ENCODE results near the gene TRERF1.
A peak's percentile ranks its signal among the peaks of the same experiment; 100 is the strongest.

The TRERF1 gene

GRCh38 chr6:42185597-42185996 is 266.1 kb downstream of the TRERF1 start:
- no peaks in the 10 kb centered on the region; a peak in 1 of 22 replicates for H3K36me3 ChIP-seq
- no peak overlapping the region for H3K4me2 ChIP-seq
- H3K4me3 ChIP-seq: no peak overlapping the region
- no peaks in the 10 kb centered on the region for H4K20me1 ChIP-seq
- no peak overlapping the region for H3K27ac ChIP-seq
- TF ChIP-seq Cebpa-rat (IDR thresholded peaks at IDR 0.05): no peak
- H3K9me3 ChIP-seq (replicated peaks in 1 of 11): no peaks in the 10 kb centered on the region
- no peak overlapping the region for H3K9ac ChIP-seq
- H3K27me3 ChIP-seq: no peaks in the 10 kb centered on the region
- no peaks in the 10 kb centered on the region; a peak in 1 of 20 replicates for H3K4me1 ChIP-seq

DNA sequence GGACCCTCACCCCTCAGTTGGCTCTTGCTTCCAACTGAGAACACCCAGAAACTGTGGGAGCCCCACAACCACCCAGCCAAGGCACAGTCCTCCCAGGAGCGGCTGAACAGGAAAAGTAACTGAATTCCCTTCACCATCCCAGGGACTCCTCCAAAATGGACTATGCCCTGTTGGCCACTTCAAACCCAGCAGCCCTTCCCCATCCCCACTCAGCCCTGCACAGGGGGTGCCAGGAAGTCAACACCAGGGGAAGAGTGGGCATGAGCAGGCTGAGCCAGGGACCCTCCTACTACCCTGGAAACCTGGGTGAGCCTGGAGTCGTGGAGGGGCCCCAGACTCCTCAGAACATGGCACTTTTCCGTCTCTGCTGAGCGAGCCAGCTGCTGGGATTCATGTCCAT is 267.3 kb downstream of the TRERF1 start:
- H4K20me1 ChIP-seq: no peaks in the 10 kb centered on the region
- no peaks in the 10 kb centered on the region for H3K9me3 ChIP-seq (replicated peaks in 1 of 11)
- H3K27ac ChIP-seq: no peak overlapping the region
- no peak for TF ChIP-seq Cebpa-rat (IDR thresholded peaks at IDR 0.05)
- H3K36me3 ChIP-seq: no peaks in the 10 kb centered on the region; a peak in 1 of 22 replicates
- no peak overlapping the region for H3K4me2 ChIP-seq
- H3K27me3 ChIP-seq: no peaks in the 10 kb centered on the region
- no peak overlapping the region for H3K9ac ChIP-seq
- no peaks in the 10 kb centered on the region; a peak in 1 of 20 replicates for H3K4me1 ChIP-seq
- no peak overlapping the region for H3K4me3 ChIP-seq

GRCh38 chr6:42182101-42182500 is 269.6 kb downstream of the TRERF1 start:
- Histone ChIP-seq H3K27ac (no peak overlapping the region), H3K27me3 (no peaks in the 10 kb centered on the region), H3K9me3 (replicated peaks in 1 of 11) (no peaks in the 10 kb centered on the region), H3K4me2 (no peak overlapping the region), H3K36me3 (no peaks in the 10 kb centered on the region), H3K4me3 (no peak overlapping the region), H3K4me1 (peaks cover 0 to 12% (median 2%) of the 10 kb centered on the region in 10 experiments; a peak in 6 of 20 replicates), H3K9ac (no peak overlapping the region), H4K20me1 (no peaks in the 10 kb centered on the region)
- TF ChIP-seq Cebpa-rat (IDR thresholded peaks at IDR 0.05): no peak

GRCh38 chr6:42179945-42180313 is 271.8 kb downstream of the TRERF1 start:
- Histone ChIP-seq H3K27me3 (no peaks in the 10 kb centered on the region), H3K4me3 (no peak overlapping the region), H4K20me1 (no peaks in the 10 kb centered on the region), H3K4me1 (peaks cover 0 to 12% (median 2%) of the 10 kb centered on the region in 10 experiments; a peak in 6 of 20 replicates), H3K36me3 (no peaks in the 10 kb centered on the region), H3K9ac (no peak overlapping the region), H3K4me2 (no peak overlapping the region), H3K27ac (no peak overlapping the region), H3K9me3 (replicated peaks in 1 of 11) (no peaks in the 10 kb centered on the region)
- TF ChIP-seq Cebpa-rat (IDR thresholded peaks at IDR 0.05): no peak

DNA sequence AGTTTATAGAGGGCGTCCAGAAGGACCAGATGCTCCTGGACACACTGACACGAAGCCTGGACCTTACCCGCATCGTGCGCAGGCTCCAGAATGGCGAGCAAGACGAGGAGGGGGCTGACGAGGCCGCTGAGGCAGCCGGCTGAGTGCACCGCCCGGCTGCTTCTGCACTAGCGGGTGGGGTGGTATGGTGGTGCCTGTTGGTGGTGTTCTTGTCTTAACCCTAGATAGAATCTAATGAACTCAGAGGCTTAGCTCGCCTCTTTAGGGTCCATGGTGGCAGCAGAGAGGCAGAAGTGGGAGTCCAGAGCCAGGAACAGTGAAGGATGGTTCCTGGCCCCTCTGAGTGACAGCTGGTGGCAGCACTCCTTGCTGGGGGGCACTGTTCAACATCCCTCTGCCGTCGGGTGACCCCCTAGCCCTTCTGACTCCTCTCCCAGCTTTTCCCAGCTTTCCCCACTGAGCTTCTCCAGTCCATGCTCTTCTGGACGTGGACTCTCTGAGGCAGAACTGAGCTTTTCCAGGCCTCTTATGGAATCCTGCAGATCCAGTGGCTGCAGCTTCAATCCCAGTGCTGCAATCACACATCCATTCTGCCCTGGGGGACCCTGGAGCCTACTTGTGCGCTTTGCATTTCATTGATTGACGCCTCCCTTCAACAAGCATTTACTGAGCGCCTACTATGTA is 272.3 kb downstream of the TRERF1 start:
- no peak overlapping the region for H3K9ac ChIP-seq
- H4K20me1 ChIP-seq: no peaks in the 10 kb centered on the region
- H3K9me3 ChIP-seq (replicated peaks in 1 of 11): no peaks in the 10 kb centered on the region
- no peak overlapping the region for H3K27ac ChIP-seq
- H3K4me1 ChIP-seq: peaks cover 0 to 12% (median 2%) of the 10 kb centered on the region in 10 experiments; a peak in 6 of 20 replicates
- no peak overlapping the region for H3K4me2 ChIP-seq
- H3K36me3 ChIP-seq: no peaks in the 10 kb centered on the region
- no peak overlapping the region for H3K4me3 ChIP-seq
- no peaks in the 10 kb centered on the region for H3K27me3 ChIP-seq
- TF ChIP-seq Cebpa-rat (IDR thresholded peaks at IDR 0.05): no peak

DNA sequence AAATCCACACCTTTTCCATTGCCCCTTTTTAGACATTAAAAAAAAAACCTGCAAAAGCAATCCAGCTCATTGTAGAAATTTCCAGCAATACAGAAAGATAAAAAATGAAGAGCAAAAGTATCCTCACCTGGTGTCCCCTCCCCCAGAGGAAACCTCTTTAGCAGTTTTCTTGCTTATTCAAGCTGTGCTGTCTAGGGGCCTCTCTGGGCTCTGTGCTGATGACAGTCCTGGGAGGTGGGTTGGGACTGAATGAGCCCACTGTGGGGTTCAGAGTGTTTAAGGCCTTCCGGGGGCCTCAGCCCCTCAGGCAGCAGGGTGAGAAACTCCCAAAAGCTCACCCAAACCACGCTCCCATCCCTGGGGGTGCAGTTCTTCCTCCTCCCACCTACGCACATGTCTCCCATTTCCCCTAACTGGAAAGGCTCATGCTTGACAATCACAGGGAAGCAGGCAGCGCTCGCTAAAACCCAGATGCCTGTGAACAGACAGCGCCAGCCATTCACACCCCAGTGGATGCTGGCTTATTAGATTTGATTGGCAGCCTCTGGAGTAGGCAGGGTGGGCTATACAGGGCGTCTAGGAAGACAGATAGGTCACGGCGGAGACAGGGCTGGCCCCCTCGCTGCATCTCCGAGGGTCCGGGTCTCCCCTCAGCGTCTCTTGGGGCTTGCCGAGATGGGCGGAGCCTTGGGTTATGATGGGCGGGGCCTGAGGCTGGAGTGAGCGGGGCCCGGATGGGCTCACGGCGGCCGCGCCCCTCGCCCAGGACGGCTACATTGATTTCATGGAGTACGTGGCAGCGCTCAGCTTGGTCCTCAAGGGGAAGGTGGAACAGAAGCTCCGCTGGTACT is 274.0 kb downstream of the TRERF1 start:
- Histone ChIP-seq H3K9me3 (replicated peaks in 1 of 11) (no peaks in the 10 kb centered on the region), H3K27ac (no peak overlapping the region), H3K36me3 (no peaks in the 10 kb centered on the region), H4K20me1 (no peaks in the 10 kb centered on the region), H3K4me3 (no peak overlapping the region), H3K4me2 (peak overlapping the region in 4 of 11 experiments; percentile 1 to 31 (median 20); a peak in 7 of 22 replicates), H3K27me3 (no peaks in the 10 kb centered on the region), H3K9ac (no peak overlapping the region), H3K4me1 (peaks cover 0 to 16% (median 4%) of the 10 kb centered on the region in 10 experiments; a peak in 8 of 20 replicates)
- TF ChIP-seq Cebpa-rat (IDR thresholded peaks at IDR 0.05): no peak

- Histone ChIP-seq H3K9ac (no peak overlapping the region), H3K27me3 (no peaks in the 10 kb centered on the region), H4K20me1 (no peaks in the 10 kb centered on the region), H3K4me3 (no peak overlapping the region), H3K9me3 (replicated peaks in 1 of 11) (no peaks in the 10 kb centered on the region), H3K4me1 (peaks cover 0 to 16% (median 4%) of the 10 kb centered on the region in 10 experiments; a peak in 8 of 20 replicates), H3K27ac (no peak overlapping the region), H3K36me3 (no peaks in the 10 kb centered on the region), H3K4me2 (no peak overlapping the region)
- no peak for TF ChIP-seq Cebpa-rat (IDR thresholded peaks at IDR 0.05)
Observed at GRCh38 chr6:42176981-42177380, 274.7 kb downstream of the TRERF1 start.

DNA sequence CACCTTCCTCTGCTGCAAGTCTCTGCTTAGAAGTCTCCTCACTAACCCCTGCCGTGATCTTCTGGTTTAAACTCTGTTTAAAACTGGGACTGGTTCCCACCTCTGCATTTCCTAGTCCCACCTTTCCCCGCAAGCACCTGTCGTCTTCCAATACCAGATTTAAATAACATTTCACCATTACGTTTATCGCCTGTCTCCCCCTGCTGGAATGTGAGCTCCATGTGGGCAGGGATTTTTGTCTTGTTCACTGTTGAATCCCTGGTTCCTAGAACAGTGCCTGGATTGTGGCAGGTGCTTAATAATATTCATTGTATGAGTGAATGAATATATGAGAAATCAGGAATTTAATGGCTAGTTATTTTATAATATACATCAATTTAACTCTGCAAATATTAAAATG is 275.9 kb downstream of the TRERF1 start:
- Histone ChIP-seq H4K20me1 (no peaks in the 10 kb centered on the region), H3K9me3 (replicated peaks in 1 of 11) (no peaks in the 10 kb centered on the region), H3K4me3 (no peak overlapping the region), H3K9ac (no peak overlapping the region), H3K27me3 (no peaks in the 10 kb centered on the region), H3K4me2 (no peak overlapping the region), H3K36me3 (no peaks in the 10 kb centered on the region), H3K4me1 (peaks cover 0 to 16% (median 4%) of the 10 kb centered on the region in 10 experiments; a peak in 8 of 20 replicates), H3K27ac (no peak overlapping the region)
- no peak for TF ChIP-seq Cebpa-rat (IDR thresholded peaks at IDR 0.05)
